ENCODE results near the gene MRPS25.

GRCh38 chr3:15102836-15103235 lies 37.7 kb upstream of the MRPS25 start:
- TF ChIP-seq CTCF (IDR thresholded peaks at IDR 0.05) (no peak), POLR2A (IDR thresholded peaks at IDR 0.05) (no peak)
